NOMO-1 (cell line): ENCODE data around the gene CCDC196.
"Not testable (repeated sequence)": the region's sequence is repeated elsewhere in the genome, so short reads cannot be mapped to it uniquely, and the experiment has no call there.

Source experiments
- DNase-seq, 2 experiments: peaks; one replicate each; lab custom pipeline; 2025; ENCODE audit not compliant: unreplicated experiment in 2 of 2; lab: John Stamatoyannopoulos, UW

Gene CCDC196

DNA sequence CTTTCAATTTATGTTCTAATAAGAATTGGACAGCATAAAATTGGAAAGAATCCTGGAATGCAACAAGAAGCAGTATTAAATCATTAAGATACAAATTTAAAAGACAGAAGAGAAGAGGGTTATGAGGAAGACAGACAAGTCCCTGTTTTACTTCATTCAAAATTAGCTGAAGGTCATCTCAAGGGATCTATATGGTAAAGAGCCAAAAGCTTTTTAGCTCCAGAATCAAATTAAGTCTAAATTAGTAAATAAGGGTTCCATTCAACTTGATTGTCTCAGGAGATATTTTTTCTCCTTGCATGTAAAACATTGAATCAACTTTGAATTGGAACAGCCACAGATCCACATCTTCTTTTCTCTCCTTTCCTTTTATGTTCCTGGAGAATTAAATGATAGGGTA, 7.6 kb downstream of the CCDC196 start:
- no peak for DNase-seq

DNA sequence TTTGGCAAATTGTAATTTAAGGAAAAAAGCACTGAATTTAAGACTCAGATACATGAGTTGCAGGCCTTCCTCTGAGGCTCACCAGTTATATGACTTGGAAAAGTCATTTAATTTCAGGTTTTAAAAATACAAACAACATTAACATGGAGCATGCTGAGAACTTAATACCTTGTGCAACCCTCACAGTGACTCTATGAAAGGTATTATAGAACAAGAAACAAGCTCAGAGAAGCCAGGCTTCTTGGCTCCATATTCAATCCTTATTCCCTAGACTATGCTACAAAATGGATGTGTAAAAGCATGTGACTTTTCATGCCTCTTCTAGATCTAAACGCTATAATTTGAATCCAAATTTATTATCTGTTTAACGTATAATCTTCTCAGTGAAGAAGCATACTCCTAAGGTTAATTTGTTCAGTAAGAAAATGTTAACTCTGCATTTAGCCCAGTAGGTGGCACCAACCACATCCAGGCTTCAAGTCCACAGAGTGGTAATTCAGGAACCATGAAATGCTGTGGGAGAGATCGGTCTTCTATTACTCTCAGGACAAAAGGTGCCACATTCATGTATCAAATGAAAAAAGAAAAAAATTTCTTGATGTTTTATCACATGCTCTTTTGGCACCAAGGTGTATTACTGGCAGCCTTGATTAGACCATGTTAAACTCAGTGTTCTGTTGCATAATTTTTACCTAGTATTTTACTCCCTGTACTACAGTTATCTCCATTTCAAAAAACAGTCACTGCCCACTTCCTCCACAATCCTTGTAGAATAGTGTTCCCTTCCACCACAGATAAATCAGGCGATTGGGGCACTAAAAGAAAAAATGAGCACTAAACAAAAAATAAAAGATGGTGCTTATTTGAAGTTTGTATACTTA, 9.3 kb downstream of the CCDC196 start:
- peak in 1 of 2 experiments; percentile 62 for DNase-seq

DNA sequence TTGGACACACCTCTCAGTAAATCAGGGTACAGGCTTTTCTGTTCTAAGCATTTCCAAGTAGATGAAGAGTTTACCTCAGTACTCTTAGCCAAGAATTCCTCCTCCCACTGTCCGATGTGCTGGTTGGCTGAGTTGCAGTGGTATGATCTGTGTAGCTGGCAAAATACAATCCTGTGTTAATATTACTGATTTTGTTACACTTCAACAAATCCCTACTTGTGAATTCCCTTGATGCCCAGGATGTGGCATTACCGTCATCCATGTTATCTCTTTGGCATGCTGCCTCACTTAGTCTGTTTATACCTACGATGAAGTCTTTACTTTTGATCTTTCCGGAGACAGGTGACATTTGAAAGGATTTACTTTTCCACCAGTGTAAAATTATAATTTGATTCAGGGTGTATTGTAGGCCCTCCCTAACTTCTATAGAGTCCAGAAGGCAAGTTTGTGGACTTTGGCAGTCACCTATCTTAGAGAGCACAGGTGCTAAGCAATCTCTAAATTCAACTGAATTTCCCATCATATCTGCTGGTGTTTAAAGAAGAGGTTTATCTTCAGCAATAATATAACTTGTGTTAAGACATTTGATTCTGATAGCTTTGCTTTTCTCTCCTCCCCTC, 10.1 kb downstream of the CCDC196 start:
- no peak for DNase-seq

DNA sequence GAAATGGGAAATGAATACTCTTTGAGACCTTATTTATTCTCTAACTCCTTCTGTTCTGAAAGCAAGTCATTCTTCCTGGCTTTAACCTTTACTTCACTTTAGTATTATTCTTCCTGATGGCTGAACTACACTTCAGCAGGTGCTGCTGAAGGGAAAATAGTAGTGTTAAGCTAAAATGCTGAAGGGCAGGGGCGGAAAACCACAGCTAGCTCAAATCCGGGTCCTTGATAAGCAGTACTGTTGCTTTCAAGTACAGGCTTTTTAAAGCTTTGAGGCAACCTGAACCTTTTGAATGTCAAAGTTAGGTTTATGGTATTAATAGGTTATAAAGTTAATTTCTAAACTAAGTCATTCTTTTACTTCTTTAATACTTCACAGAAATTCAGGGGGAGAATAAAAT, 10.7 kb downstream of the CCDC196 start:
- no peak for DNase-seq

DNA sequence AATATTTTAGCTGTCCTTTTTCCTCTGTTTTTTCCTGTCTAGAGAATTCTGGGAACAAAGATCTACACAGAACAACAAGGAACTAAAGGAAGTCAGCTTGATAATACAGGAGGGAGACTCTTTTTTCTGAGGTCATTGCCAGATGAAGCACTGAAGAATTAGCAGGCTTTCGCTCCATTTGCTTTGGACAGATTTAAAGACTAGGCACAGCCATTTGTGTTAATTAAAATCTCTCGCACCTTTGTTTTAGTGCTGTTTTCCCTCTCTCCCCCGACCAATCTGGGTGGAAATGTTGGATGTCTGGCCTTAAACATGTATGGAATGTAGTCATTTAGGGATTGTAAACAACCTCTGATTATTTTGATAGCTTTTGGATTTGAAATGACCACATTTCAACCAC, 12.1 kb downstream of the CCDC196 start:
- no peak for DNase-seq

DNA sequence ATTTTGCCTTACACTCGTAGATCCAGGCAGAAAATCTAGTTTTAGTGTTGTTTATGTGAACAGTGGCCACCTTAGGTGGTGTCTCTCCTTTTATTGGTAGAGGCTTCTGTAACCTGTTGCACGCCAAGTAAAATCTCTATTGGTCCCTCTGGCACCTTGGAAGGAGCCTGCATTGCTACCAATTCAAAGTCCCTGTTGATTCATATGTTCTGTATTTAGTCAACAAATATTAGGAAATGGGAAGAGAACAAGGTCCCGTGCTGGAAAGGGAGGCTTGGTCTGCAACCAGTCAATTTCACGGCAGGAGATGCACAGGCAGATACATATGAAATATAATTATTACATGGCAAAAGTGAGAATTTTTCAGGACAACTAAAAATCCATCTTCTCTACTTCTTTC, 15.4 kb downstream of the CCDC196 start:
- no peak for DNase-seq

DNA sequence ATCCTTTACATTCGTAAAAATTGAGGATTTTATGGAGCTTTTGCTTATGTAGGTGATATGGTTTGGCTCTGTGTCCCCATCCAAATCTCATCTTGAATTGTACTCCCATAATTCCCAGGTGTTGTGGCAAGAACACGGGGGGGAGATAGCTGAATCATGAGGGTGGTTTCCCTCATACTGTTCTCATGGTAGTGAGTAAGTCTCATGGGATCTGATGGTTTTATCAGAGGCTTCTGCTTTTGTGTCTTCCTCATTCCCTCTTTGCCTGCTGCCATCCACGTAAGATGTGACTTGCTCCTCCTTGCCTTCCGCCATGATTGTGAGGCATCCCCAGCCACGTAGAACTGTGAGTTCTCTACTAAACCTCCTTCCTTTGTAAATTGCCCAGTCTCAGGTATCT, 16.7 kb downstream of the CCDC196 start:
- DNase-seq: not testable (repeated sequence)

DNA sequence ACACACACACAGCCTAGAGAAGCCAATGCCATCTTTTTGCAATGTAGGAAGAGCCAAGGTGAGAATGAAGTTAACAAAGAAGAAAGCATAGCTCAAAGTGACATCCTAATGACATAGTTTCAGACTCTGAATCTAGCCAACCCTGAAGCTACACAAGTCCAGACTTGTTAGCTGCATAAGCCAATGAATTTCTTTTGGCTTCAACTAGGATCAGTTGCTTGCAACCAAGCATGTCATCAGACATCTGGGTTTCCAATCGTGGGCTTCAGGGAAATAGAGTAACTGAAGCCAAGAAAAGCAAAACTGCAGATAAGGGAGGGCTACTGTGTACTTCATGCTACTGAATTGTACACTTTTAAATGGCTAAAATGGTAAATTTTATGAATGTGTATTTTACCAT, 17.4 kb downstream of the CCDC196 start:
- DNase-seq: no peak

DNA sequence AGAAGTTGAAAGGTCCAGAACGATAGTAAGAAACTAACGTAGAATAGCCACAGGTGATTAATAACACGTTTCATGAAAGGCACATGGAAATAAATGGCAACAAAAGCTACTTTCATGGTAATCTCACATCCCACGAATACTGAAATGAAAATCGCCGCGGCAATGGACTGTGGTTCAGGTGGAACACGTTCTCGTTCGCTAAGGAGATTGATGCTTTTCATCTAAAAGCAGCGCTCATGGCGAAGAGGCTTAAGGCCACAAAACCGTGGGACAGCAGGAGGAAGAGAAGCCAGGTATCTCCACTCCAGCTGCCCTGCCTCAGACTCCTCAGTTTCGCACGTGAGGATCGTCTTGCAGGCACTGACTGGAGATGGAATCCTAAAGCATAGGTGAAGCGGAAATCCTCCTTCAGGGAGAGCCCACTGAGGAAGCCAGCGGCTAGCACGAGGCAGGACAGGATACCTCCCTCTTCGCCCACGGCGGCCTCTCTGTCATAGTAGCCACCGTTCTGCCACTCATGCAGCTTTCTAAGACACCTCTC, 21.1 kb downstream of the CCDC196 start:
- peak in 1 of 2 experiments; percentile 49 for DNase-seq

DNA sequence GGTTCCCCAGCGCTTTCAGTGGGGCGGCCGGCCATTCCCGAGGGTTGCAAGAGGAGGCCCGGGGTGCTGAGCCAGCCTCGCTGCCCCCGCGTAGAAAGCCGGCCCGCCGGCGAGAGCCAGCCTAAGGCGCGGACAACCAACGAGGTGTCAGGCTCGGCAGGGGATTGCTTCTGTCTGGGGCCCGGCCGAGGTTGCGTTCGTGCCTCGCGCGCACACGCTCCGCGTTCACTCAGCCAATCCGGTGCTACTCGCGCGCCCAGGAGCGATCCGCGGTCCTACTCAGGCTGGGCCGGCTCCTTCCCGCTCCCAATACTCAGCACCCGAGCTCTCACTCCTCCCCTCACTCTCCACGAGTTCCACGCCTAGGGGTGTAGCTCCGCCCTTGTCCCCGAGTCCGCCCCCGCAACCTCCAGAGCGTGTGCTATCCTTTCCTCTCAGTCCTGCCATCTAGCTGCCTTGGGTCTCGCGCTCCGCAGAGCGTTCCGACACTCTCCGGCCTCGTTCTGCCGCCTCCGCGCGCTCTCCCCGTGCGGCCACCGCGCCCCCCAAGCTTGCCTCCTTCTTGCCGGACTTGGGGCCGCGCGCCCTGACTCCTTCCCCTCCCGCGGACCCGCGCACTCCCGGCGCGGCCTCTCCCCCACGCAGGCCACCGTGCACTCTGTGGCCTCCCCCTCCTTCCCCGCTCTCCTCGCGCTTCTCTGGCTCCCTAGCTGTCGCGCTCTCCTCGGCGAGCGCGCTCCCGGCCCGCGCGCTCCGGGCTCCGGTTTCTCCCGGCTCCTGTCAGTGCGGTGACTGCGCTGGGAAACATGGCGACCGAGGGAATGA, 21.8 kb downstream of the CCDC196 start, which contains the start of gene GPHN:
GPHN (plus strand) TSS at position 426 of the 825 bp plus-strand sequence.
- peak; percentile 94 to 96 for DNase-seq

DNA sequence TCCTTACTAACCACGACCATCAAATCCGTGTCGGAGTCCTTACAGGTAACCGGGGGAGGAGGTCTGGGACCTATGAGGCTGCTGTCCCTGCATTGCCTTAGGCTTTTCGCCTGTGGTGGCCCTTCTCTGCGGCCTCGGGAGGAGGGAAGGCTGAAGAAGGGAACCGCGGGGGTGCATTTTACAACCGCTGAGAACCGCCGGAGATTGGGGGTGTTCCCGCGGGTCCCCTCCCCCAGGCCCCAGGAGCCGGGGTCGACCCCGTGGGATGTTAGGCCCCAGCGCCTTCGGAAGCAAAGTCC, 22.3 kb downstream of the CCDC196 start:
- no peak for DNase-seq

DNA sequence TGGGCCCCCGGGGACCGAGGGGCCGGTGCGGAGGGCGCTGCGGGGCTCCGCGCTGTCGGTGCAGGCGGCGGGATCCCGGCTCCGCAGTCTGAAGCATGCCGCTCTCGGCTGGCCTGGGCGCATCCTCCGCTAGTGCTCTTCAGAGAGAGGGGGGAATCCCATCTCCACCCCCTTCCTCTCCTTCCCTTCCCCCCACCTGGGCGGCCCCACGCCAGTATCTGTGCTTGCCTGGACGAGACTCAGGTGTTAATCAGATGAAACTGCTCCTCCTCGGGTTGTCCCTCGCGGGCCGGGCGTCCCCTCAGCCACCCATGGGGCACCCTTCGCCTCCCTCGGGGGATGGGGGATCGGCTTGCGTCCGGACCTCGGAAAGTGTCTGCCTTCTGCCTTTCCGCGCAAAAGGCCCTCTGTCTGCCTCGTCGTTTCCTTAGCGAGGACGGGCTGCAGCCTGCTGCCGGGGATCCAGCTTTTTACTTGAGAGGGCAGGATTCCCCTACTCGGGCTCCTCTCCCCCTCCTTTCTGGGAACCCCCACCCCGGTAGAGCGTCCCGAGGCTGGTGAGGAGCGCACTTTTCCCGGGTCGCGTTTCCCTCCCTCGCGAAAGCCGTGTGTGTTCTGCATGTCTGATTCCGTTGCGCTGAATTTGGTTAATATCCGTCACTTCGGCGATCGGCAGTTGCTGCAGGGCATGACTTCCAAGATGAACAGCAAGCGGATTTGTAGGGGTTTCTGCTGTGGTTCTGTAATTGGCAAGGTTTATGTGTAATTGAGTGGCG, 22.9 kb downstream of the CCDC196 start:
- peak; percentile 6 to 11 for DNase-seq

DNA sequence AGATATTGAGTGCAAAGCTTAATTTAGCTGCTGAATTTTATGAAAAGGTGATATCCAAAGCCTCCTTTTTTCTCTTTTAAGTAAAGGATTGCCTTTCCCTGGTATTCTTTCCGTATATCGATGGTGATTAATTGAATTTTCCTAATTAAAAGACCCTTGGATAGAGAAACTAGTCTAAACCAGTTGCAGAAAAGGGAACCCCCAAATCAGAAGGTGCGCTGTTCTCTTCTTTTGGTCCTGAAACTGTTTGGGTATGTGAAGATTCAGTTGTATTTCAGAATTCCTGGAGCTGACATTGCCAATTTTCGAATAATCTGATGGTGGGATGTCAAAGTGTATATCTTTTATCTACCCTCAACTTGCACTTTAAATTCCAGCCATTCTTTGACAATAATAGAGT, 23.7 kb downstream of the CCDC196 start:
- no peak for DNase-seq

DNA sequence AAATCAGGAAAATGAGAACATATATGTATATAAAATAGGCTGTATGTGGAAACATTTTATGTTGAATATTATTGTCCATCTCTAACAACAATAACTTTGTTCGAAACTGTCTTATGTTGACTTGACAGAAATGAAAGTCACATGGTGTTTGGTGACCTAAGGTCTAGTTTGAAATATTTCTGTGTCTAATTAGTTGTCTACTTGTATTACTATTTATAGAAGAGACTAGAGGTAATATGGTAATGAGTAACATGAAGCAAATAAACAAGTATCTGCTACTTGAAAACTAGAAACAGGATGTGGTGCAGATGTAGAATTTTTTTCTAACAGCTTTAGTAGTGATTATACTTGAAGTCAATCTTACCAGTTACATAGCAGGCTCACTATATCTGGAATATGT, 25.7 kb downstream of the CCDC196 start:
- DNase-seq: no peak

DNA sequence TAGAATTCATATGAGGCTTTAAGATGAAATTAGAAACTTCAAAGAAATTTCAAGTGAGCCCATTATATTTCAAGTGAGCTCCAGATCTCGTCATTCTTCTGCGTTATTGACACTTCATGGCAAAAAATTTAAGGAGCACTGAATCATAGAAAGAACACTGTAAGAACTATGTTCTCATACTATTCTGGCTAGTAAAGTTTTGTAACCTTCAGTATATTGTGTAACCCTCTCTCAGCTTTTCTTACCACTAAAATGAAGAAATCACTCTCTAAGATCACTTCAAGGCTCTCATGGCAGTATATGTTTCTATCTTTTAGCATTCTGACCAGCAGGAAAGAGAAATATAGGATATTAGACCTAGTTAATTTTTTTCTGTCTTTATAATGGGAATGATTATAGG, 28.0 kb downstream of the CCDC196 start:
- peak; percentile 61 to 89 for DNase-seq

DNA sequence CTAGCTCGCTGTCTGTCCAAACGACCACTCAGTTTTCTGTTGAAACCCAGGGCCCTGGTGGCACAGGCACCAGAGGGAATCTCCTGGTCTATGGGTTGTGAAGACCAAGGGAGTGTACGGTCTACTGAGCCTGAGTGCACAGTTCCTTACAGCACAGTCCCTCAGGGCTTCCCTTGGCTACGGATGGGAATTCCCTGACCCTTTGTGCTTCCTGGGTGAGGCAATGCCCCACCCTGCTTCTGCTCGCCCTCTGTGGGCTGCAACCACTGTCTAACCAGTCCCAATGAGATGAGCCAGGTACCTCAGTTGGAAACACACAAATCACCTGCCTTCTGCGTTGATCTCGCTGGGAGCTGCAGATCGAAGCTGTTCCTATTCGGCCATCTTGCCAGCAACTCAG, 44.4 kb downstream of the CCDC196 start:
- DNase-seq: no peak

DNA sequence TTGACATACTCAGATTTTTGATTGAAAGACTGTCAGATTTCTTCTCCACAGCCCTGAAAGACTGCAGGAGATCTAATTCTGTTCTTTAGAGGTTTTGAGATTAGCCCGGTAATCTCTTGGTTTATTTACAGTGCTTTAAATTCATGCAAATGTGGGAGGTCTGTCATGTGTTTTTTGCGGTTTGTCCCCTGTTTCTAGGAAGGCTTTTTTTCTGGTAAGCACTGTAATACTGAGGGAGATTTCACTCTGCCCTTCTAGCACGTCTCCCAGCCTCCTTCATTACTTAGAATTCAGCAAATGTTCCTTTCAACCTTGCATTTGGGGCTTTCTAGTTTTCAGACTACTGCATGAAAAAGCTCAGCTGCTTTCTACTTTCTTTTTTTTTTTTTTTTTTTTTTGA, 52.9 kb downstream of the CCDC196 start:
- no peak for DNase-seq

DNA sequence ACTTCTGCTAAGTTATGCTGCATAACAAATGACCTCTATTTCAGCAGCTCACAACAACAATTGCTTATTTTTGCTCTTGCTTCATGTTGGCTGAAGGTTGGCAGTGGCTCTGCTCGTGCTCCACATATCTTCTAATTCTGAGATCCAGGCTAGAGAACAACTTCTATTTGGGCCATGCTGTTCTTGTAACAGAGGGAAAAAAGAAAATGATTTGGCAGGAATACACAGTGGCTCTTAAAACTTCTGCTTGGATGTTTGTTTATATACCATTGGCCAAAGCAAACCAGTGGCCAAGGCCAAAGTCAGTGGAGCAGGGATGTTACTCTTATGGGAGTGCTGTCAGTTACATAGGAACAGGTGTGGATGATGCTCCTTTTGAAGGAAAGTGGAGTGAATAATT, 53.9 kb downstream of the CCDC196 start:
- no peak for DNase-seq

DNA sequence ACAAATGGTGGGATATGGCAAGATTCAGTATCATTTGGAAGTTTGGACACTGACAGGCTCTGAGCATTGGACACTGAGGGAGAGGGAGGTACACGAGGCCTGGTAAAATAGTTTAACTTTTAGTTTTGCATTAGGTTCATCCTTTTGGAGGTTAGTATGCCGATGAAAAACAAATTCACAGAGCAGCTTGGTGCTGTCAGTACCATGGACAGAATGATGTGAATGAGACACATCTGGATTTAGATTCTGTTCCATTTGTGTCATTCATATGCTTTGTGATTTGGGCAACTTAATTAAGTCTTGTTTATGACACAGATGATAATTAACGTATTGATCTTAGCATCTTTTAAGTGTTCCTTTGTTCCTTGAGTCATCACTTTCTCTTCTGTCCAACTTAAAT, 55.5 kb downstream of the CCDC196 start:
- no peak for DNase-seq

DNA sequence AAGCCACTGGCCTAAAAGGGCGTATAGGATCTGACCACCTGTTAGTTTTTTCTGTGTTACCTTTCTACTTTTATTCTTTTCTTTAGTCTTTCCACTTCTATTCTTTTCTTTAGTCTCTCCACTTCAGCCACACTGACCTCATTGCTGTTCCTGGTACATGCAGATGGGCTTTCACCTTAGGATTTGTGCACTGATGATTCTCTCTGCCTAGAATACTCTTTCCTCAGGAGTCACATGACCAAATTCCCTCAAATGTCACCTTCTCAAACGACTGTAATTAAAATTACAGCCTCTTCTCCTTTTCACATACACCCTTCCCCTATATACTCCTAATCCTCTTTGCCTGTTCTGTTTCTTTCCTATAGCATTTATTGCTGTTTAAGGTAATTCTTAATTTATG, 57.8 kb downstream of the CCDC196 start:
- no peak for DNase-seq

DNA sequence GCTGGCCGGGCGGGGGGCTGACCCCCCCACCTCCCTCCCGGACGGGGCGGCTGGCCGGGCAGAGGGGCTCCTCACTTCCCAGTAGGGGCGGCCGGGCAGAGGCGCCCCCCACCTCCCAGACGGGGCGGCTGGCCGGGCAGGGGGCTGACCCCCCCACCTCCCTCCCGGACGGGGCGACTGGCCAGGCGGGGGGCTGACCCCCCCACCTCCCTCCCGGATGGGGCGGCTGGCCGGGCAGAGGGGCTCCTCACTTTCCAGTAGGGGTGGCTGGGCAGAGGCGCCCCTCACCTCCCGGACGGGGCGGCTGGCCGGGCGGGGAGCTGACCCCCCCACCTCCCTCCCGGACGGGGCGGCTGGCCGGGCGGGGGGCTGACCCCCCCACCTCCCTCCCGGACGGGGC, 59.0 kb downstream of the CCDC196 start:
- DNase-seq: not testable (repeated sequence)
